LNCAP (cell line): Measurements from ENCODE around the gene WBP2NL.

Source experiments
- TF ChIP-seq, protein P1 (sequence below): fragments of 450-650 bp; IDR thresholded peaks from 2 replicates; pipeline ENCODE4 v1.5.1; 2017; ENCODE audit warnings: mild to moderate bottlenecking

WBP2NL gene

DNA sequence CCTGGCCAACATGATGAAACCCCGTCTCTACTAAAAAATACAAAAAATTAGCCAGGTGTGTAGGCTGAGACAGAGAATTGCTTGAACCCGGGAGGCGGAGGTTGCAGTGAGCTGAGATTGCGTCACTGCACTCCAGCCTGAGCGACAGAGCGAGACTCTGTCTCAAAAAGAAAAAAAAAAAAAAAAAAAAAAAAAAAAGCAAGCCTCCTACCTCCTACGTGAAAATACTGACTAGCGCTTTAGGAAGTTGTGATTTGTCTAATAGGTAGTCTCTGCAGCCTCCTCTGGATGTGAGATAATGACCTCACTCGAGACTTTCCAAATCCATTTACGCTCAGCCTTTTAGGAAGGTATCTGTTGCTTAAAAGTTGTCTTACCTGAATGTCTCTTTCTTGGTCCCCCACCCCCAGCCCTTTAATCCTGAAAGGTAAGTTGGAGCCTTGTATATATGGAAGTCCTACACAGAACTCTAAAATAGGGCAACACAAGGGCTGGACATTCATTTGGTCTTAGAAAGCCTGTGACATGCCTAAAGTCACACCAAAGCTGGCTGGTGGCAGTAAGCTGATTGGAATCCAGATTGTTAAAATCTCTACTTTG lies 23.8 kb upstream of the WBP2NL start:
- TF ChIP-seq, protein P1, sequence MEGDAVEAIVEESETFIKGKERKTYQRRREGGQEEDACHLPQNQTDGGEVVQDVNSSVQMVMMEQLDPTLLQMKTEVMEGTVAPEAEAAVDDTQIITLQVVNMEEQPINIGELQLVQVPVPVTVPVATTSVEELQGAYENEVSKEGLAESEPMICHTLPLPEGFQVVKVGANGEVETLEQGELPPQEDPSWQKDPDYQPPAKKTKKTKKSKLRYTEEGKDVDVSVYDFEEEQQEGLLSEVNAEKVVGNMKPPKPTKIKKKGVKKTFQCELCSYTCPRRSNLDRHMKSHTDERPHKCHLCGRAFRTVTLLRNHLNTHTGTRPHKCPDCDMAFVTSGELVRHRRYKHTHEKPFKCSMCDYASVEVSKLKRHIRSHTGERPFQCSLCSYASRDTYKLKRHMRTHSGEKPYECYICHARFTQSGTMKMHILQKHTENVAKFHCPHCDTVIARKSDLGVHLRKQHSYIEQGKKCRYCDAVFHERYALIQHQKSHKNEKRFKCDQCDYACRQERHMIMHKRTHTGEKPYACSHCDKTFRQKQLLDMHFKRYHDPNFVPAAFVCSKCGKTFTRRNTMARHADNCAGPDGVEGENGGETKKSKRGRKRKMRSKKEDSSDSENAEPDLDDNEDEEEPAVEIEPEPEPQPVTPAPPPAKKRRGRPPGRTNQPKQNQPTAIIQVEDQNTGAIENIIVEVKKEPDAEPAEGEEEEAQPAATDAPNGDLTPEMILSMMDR, result no peak

- TF ChIP-seq, protein P1, result no peak
Measured at GRCh38 chr22:41975299-41976069, 23.1 kb upstream of the WBP2NL start.

DNA sequence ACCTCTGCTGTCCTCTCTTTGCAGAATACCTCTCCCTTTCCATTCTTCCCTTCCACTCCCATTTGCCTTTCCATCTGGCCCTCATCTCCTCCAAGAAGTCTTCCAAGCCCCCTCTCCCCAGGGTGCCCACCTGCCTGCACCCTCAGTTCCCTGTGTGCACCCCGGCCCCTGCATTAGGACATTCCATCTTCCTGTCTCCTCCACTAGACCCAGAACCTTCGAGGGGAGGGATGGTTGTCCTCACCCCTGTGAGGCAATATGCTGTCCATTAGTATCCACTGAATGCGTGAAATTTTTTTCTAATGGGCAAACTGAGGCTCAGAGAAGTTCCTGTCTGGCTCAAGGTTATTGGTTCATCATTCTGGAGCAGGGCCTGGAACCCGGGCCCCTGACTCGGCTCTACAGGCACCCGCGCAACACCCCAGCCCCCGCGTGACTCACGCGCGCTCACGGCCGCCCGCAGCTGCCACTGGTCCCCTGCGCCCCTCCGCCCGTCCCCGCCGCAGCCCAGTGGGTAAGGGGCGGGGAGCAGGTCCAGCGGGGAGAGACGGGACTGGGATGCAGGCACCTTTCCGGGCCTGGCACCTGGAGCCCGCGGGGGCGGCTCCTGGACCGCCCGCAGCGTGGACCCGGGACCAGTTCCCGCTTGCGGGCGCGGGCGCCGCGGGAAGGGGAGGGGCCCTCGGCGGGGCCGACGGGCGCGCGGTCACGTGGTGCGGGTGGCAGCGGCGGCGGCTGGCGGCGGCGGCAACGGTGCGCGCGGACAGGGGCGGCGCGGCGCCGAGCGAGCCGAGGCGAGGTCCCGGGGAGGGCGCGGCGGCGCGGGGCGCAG lies 22.3 kb upstream of the WBP2NL start:
- TF ChIP-seq, protein P1, result no peak

DNA sequence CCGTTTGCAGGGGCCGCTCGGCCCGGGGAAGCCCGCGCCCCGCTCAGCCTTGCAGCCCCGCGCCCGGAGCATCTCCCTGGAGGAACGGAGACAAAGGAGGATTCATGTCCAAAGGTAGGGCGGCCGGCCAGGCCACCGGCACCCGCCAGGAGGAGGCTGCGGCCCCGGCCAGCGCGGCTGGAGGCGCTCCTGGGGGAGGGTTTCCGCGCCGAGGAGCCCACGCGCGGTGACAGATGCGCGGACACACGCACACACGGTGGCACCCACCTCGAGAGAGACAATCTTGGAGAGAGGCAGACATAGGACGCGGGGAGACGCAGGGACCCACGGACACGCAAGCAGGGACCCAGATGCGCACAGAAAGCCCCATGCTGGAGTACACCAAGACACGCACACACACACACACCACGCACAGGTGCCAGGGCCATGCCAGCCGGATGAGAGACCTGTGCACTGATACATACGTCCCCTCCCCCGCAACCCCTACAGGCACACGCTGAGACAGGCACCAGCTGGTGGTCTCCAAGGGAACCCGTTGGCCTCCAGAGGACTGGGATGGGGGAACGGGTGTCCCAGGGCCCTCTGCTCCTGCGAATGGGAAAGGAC lies 21.5 kb upstream of the WBP2NL start:
- TF ChIP-seq, protein P1, result no peak

DNA sequence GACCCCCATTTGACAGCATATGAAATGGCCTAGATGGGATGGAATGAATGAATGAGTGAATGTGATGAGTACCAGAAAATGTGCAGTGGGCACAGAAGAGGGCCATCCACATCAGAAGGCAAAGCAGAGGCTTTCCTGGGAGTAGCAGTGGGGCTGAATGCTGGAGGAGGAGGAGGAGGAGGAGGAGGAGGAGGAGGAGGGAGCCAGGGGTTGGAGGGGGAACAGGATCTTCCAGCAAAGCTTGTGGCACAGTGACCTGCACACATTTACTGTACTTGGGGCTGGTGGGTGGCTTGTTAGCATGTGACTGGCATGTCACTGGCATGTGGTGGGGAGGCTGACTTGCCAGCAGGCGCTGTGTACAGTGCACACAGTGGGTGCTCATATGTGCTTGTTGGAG lies 19.9 kb upstream of the WBP2NL start:
- TF ChIP-seq, protein P1, result no peak

DNA sequence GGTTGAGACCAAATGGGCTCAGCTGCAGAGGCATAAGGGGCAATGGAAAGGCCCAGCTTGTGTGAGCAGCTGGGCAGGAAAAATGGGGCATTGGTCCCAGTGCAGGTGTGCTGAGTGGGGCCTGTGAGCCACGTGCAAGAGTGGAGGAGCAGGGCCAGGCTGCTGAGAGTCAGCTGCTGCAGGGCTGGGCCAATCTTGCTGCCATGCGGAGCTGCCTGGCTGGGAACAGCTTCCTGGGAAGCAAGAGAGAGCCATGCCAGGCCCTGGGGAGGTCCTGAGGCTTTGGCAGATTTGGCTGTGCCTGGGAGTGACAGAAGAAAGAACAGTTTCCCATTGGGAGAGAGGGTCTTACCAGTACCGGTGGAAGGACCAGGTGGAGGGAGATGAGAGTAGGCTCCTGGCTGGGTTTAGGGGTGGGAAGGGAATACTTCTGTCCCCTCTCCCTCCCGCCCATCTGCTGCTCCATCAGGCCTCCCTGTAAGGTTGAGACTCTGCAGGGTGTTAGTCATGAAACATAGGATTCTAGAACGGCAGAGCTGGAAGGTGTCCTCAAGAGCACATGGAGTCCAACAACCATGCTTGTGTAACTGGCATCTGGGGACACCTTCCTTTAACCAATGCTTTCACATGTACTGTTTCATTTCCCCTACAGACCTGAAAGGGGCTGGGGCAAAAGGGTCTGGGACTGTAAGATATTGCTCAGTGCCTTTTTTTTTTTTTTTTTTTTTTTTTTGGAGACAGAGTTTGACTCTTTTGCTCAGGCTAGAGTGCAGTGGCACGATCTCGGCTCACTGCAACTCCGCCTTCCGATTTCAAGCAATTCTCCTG lies 19.0 kb upstream of the WBP2NL start:
- TF ChIP-seq, protein P1, result no peak
